Measurements from ENCODE around the gene OTX2. TPM values are rescaled to one million over a fixed set of nuclear protein-coding genes. Genes with fewer than 3 reads are reported as not detected.

Gene OTX2
- total RNA-seq, 6 experiments from 2014 or later: not detected

- no peaks in the 10 kb centered on the region; the same call in 1 of the 2 replicates for H3K27me3 Mint-ChIP-seq (ENCODE audit: insufficient read depth)
Observed at GRCh38 chr14:56826214-56826613, 15.9 kb upstream of the OTX2 start.

GRCh38 chr14:56821805-56822610 is 11.7 kb upstream of the OTX2 start:
- peaks cover 9% of the 10 kb centered on the region; the same call in 1 of the 2 replicates for H3K9me3 Mint-ChIP-seq

More at GRCh38 chr14:56826214-56826613, 15.9 kb upstream of the OTX2 start:
- Mint-ChIP-seq H3K4me1 (ENCODE audit: low read depth) (no peaks in the 10 kb centered on the region), H3K27ac (no peak overlapping the region), H3K9me3 (peaks cover 10% of the 10 kb centered on the region), H3K36me3 (ENCODE audit: low read depth) (no peaks in the 10 kb centered on the region), H3K4me3 (no peak overlapping the region)
- no peak for TF ChIP-seq CTCF (IDR thresholded peaks at IDR 0.05)
- DNase-seq: no peak

GRCh38 chr14:56821177-56821576 is 10.9 kb upstream of the OTX2 start:
- no peaks in the 10 kb centered on the region for H3K4me1 Mint-ChIP-seq (ENCODE audit: low read depth)
- no peak for DNase-seq
- H3K36me3 Mint-ChIP-seq (ENCODE audit: low read depth): no peaks in the 10 kb centered on the region
- peaks cover 5% of the 10 kb centered on the region; the same call in 1 of the 2 replicates for H3K27me3 Mint-ChIP-seq (ENCODE audit: insufficient read depth)
- H3K27ac Mint-ChIP-seq: no peak overlapping the region
- no peak for TF ChIP-seq CTCF (IDR thresholded peaks at IDR 0.05)
- peaks cover 9% of the 10 kb centered on the region; the same call in 1 of the 2 replicates for H3K9me3 Mint-ChIP-seq
- no peak overlapping the region for H3K4me3 Mint-ChIP-seq

More at GRCh38 chr14:56821805-56822610, 11.7 kb upstream of the OTX2 start:
- DNase-seq: no peak
- Mint-ChIP-seq H3K27me3 (ENCODE audit: insufficient read depth) (peaks cover 5% of the 10 kb centered on the region; the same call in 1 of the 2 replicates), H3K4me1 (ENCODE audit: low read depth) (no peaks in the 10 kb centered on the region), H3K27ac (no peak overlapping the region), H3K36me3 (ENCODE audit: low read depth) (no peaks in the 10 kb centered on the region), H3K4me3 (no peak overlapping the region)
- TF ChIP-seq CTCF (IDR thresholded peaks at IDR 0.05): no peak

- DNase-seq: no peak
- Mint-ChIP-seq H3K4me1 (ENCODE audit: low read depth) (no peaks in the 10 kb centered on the region), H3K27me3 (ENCODE audit: insufficient read depth) (peaks cover 23% of the 10 kb centered on the region), H3K9me3 (no peaks in the 10 kb centered on the region), H3K27ac (no peak overlapping the region), H3K36me3 (ENCODE audit: low read depth) (no peaks in the 10 kb centered on the region), H3K4me3 (no peak overlapping the region)
- no peak for TF ChIP-seq CTCF (IDR thresholded peaks at IDR 0.05)
Observed at GRCh38 chr14:56817396-56817921, 7.2 kb upstream of the OTX2 start.

GRCh38 chr14:56816574-56817391 is 6.5 kb upstream of the OTX2 start:
- H3K4me3 Mint-ChIP-seq: no peak overlapping the region
- peaks cover 26% of the 10 kb centered on the region for H3K27me3 Mint-ChIP-seq (ENCODE audit: insufficient read depth)
- no peaks in the 10 kb centered on the region for H3K9me3 Mint-ChIP-seq
- no peak for DNase-seq
- H3K4me1 Mint-ChIP-seq (ENCODE audit: low read depth): no peaks in the 10 kb centered on the region
- no peak overlapping the region for H3K27ac Mint-ChIP-seq
- TF ChIP-seq CTCF (IDR thresholded peaks at IDR 0.05): no peak
- H3K36me3 Mint-ChIP-seq (ENCODE audit: low read depth): no peaks in the 10 kb centered on the region

Measured in HFFc6 (cell line).